Keratinocyte (primary cell): ENCODE data around the gene COX8A. TPM values are rescaled to one million over a fixed set of nuclear protein-coding genes. Genes with fewer than 3 reads are reported as not detected.

Source experiments
- DNase-seq: peaks from one replicate; pipeline ENCODE4 v3.0.0-alpha.2; 2011; ENCODE audit warnings: low read depth, missing footprints, low spot score
- FAIRE-seq: peaks from 2 replicates; lab custom pipeline; 2011; peaks lifted over from hg19 to GRCh38; lab: Jason Lieb, UNC
- H2AFZ ChIP-seq: 2 replicates; pipeline ENCODE4 v1.6.0; 2012; ENCODE audit warnings: low read length, control low read depth, inconsistent platforms; ENCODE audit not compliant: control insufficient read depth
- H3K27ac ChIP-seq: 2 replicates; pipeline ENCODE4 v1.5.1; 2011; ENCODE audit warnings: low read length; ENCODE audit not compliant: control insufficient read depth, insufficient read depth
- H3K27me3 ChIP-seq: 3 replicates; pipeline ENCODE4 v1.6.0; 2011; ENCODE audit warnings: low read length; ENCODE audit not compliant: control insufficient read depth, insufficient read depth; ENCODE audit errors: extremely low read depth
- H3K36me3 ChIP-seq, 2 experiments: 2 replicates in 1 of 2; 3 replicates in 1 of 2; pipeline ENCODE4 v1.5.1; 2011; ENCODE audit warnings: low read length in 2 of 2, mild to moderate bottlenecking in 1 of 2; ENCODE audit not compliant: control insufficient read depth in 2 of 2, insufficient read depth in 2 of 2; ENCODE audit errors: extremely low read depth in 1 of 2
- H3K4me1 ChIP-seq: 3 replicates; pipeline ENCODE4 v1.5.1; 2011; ENCODE audit warnings: low read length; ENCODE audit not compliant: control insufficient read depth, insufficient read depth; ENCODE audit errors: extremely low read depth
- H3K4me2 ChIP-seq: 3 replicates; pipeline ENCODE4 v1.6.0; 2011; ENCODE audit warnings: low read depth, low read length; ENCODE audit not compliant: control insufficient read depth, insufficient read depth; ENCODE audit errors: extremely low read depth
- H3K4me3 ChIP-seq, 3 experiments: fragments of 200-600 bp in 1 of 3; sonication (generic) in 1 of 3; 2 replicates in 2 of 3; 3 replicates in 1 of 3; pipeline ENCODE4 v1.5.1; 2011 to 2016; ENCODE audit warnings: low read length in 3 of 3, mild to moderate bottlenecking in 3 of 3, control low read depth in 2 of 3, inconsistent platforms in 1 of 3, low read depth in 1 of 3, mixed read lengths in 1 of 3, mixed run types in 1 of 3, moderate library complexity in 1 of 3; ENCODE audit not compliant: control insufficient read depth in 2 of 3, insufficient read depth in 2 of 3; ENCODE audit errors: extremely low read depth in 1 of 3
- H3K79me2 ChIP-seq: 2 replicates; pipeline ENCODE4 v1.6.0; 2012; ENCODE audit warnings: low read length; ENCODE audit not compliant: control insufficient read depth, insufficient read depth
- H3K9ac ChIP-seq: 3 replicates; pipeline ENCODE4 v1.6.0; 2011; ENCODE audit warnings: low read length; ENCODE audit not compliant: control insufficient read depth, insufficient read depth; ENCODE audit errors: extremely low read depth
- H3K9me1 ChIP-seq: 3 replicates; pipeline ENCODE4 v1.6.0; 2011; ENCODE audit warnings: low read length; ENCODE audit not compliant: control insufficient read depth, insufficient read depth; ENCODE audit errors: extremely low read depth
- H3K9me3 ChIP-seq: 2 replicates; pipeline ENCODE4 v1.5.1; 2012; ENCODE audit warnings: low read depth, low read length; ENCODE audit not compliant: control insufficient read depth
- H4K20me1 ChIP-seq: 3 replicates; pipeline ENCODE4 v1.6.0; 2011; ENCODE audit warnings: low read length; ENCODE audit not compliant: control insufficient read depth, insufficient read depth; ENCODE audit errors: extremely low read depth
- CTCF ChIP-seq, 3 experiments: IDR thresholded peaks in 1 of 3; conservative IDR thresholded peaks in 1 of 3; optimal IDR thresholded peaks in 1 of 3; 2 replicates in 2 of 3; 3 replicates in 1 of 3; pipeline versions ENCODE3 to v1.5.1; 2011; ENCODE audit warnings: low read length in 3 of 3, mild to moderate bottlenecking in 3 of 3, moderate library complexity in 2 of 3, control low read depth in 1 of 3, inconsistent platforms in 1 of 3; ENCODE audit not compliant: insufficient read depth in 2 of 3; ENCODE audit errors: extremely low read depth in 1 of 3
- EZH2 ChIP-seq: IDR thresholded peaks from one replicate; pipeline ENCODE4 v1.6.1; 2012; ENCODE audit warnings: inconsistent platforms, mild to moderate bottlenecking, low read length, moderate library complexity
- dilution Hi-C: fragments of 300-500 bp; cut with MboI; formaldehyde crosslinking; loops from one replicate; pipeline ENCODE4 v1.7.0; 2020; ENCODE audit warnings: low sequenced_read_pairs; ENCODE audit not compliant: extremely low pct_ligation_motif_present
- polyA plus RNA-seq, 5 experiments: library from polyadenylated mRNA; depleted of rRNA in 3 of 5; stranded (reverse) in 3 of 5; stranded (forward) in 1 of 5; unstranded in 1 of 5; fragments of >200 nt; gene quantifications; 1 replicate in 1 of 5; 2 replicates in 3 of 5; 3 replicates in 1 of 5; pipeline versions ENCODE4 v1.2.1 to v1.2.3, GENCODE V29; 2011 to 2012; ENCODE audit warnings: missing spikeins in 2 of 5, low read depth in 1 of 5, low replicate concordance in 1 of 5

COX8A gene
- polyA plus RNA-seq, 1 donor (not counting 4 experiments of a cell fraction or from before 2014, with no cell fraction given) = 159 TPM

- no peak overlapping the region for H3K4me3 ChIP-seq
- H3K27ac ChIP-seq = no peak overlapping the region
- no peak for TF ChIP-seq EZH2
- no peak for TF ChIP-seq CTCF (optimal IDR thresholded peaks at IDR 0.05 in 1 of 3, IDR thresholded peaks at IDR 0.05 in 1 of 3, conservative IDR thresholded peaks at IDR 0.05 in 1 of 3; ENCODE audit: extremely low read depth in 1 of 3, insufficient read depth in 2 of 3, low read length in 3 of 3)
- no peak overlapping the region for H2AFZ ChIP-seq
- H3K9me1 ChIP-seq = no peaks in the 10 kb centered on the region
- dilution Hi-C loops = no loop called here
- FAIRE-seq = no peak
- peaks cover 30% of the 10 kb centered on the region for H3K27me3 ChIP-seq
- H3K36me3 ChIP-seq = no peaks in the 10 kb centered on the region
- no peaks in the 10 kb centered on the region for H3K9me3 ChIP-seq
- H3K79me2 ChIP-seq = no peaks in the 10 kb centered on the region
- DNase-seq = no peak
- no peak overlapping the region for H3K9ac ChIP-seq
- H3K4me1 ChIP-seq = peaks cover 11% of the 10 kb centered on the region
- no peak overlapping the region for H3K4me2 ChIP-seq
- H4K20me1 ChIP-seq = no peaks in the 10 kb centered on the region
Measured at GRCh38 chr11:64010783-64011182, 36.4 kb downstream of the COX8A start.

- H3K9me1 ChIP-seq = no peaks in the 10 kb centered on the region
- no peak overlapping the region for H3K9ac ChIP-seq
- no peaks in the 10 kb centered on the region for H3K36me3 ChIP-seq
- H3K27me3 ChIP-seq = peaks cover 27% of the 10 kb centered on the region
- no peak overlapping the region for H3K27ac ChIP-seq
- no peaks in the 10 kb centered on the region for H4K20me1 ChIP-seq
- DNase-seq (no peak), FAIRE-seq (no peak)
- dilution Hi-C loops = no loop called here
- H3K9me3 ChIP-seq = no peaks in the 10 kb centered on the region
- no peak overlapping the region for H2AFZ ChIP-seq
- H3K79me2 ChIP-seq = no peaks in the 10 kb centered on the region
- no peak overlapping the region for H3K4me3 ChIP-seq
- H3K4me2 ChIP-seq = no peak overlapping the region
- peaks cover 11% of the 10 kb centered on the region for H3K4me1 ChIP-seq
- no peak for TF ChIP-seq EZH2
- TF ChIP-seq CTCF (optimal IDR thresholded peaks at IDR 0.05 in 1 of 3, IDR thresholded peaks at IDR 0.05 in 1 of 3, conservative IDR thresholded peaks at IDR 0.05 in 1 of 3; ENCODE audit: extremely low read depth in 1 of 3, insufficient read depth in 2 of 3, low read length in 3 of 3) = no peak
Measured at GRCh38 chr11:64011371-64011770, 37.0 kb downstream of the COX8A start.
